H1 (cell line): ENCODE results near the gene MBOAT1. TPM values are rescaled to one million over a fixed set of nuclear protein-coding genes. Genes with fewer than 3 reads are reported as not detected.

Source experiments
- CTCF ChIA-PET: fragments of 300-600 bp; sonication (Branson Sonifier 250); formaldehyde crosslinking; loops from one replicate; lab custom pipeline; 2021; ENCODE audit not compliant: partially characterized antibody; lab: Charles Lee
- POLR2A ChIA-PET: fragments of 300-600 bp; sonication (Branson Sonifier 250); formaldehyde crosslinking; loops from one replicate; lab custom pipeline; 2021; ENCODE audit warnings: inconsistent platforms; ENCODE audit not compliant: partially characterized antibody; lab: Charles Lee
- DNase-seq, 2 experiments: peaks; one replicate each; pipeline versions ENCODE4 v3.0.0 to v3.0.0-alpha.2; 2010 to 2022; ENCODE audit warnings: low spot score in 2 of 2, low read depth in 1 of 2, mixed read lengths in 1 of 2
- FAIRE-seq: peaks from 2 replicates; lab custom pipeline; 2011; peaks lifted over from hg19 to GRCh38; lab: Jason Lieb, UNC
- H2AFZ ChIP-seq: 2 replicates; pipeline ENCODE4 v1.8.1; 2012; ENCODE audit warnings: low read length, inconsistent platforms
- H2AK5ac ChIP-seq: 2 replicates; pipeline ENCODE4 v1.6.1; 2013; ENCODE audit warnings: low read depth, low read length
- H2BK120ac ChIP-seq: replicated peaks from 2 replicates; pipeline ENCODE3; 2013; ENCODE audit warnings: low read depth, low read length, inconsistent platforms
- H2BK12ac ChIP-seq: 2 replicates; pipeline ENCODE4 v1.6.1; 2013; ENCODE audit warnings: low read depth, low read length
- H2BK15ac ChIP-seq: 2 replicates; pipeline ENCODE4 v1.6.1; 2013; ENCODE audit warnings: low read length
- H2BK20ac ChIP-seq: 2 replicates; pipeline ENCODE4 v1.6.1; 2013; ENCODE audit warnings: low read length
- H2BK5ac ChIP-seq: 2 replicates; pipeline ENCODE4 v1.6.1; 2013; ENCODE audit warnings: low read depth, low read length
- H3K14ac ChIP-seq: 2 replicates; pipeline ENCODE4 v1.6.1; 2013; ENCODE audit warnings: inconsistent platforms; ENCODE audit not compliant: insufficient read length
- H3K18ac ChIP-seq: 2 replicates; pipeline ENCODE4 v1.6.1; 2013; ENCODE audit warnings: low read length; ENCODE audit errors: extremely low read depth
- H3K23ac ChIP-seq: 2 replicates; pipeline ENCODE4 v1.6.1; 2013; ENCODE audit warnings: inconsistent platforms; ENCODE audit not compliant: insufficient read length
- H3K23me2 ChIP-seq: 2 replicates; pipeline ENCODE4 v1.6.1; 2013; ENCODE audit warnings: low read depth, low read length
- H3K27ac ChIP-seq: 2 replicates; pipeline ENCODE4 v1.6.1; 2011; ENCODE audit warnings: low read depth, low read length, inconsistent platforms
- H3K27me3 ChIP-seq, 4 experiments: replicated peaks in 1 of 4; 1 replicate in 1 of 4; 2 replicates in 3 of 4; pipeline versions ENCODE4 v1.6.1 to v1.8.1; 2011 to 2013; ENCODE audit warnings: low read length in 3 of 4, mild to moderate bottlenecking in 3 of 4, inconsistent platforms in 2 of 4, mixed read lengths in 2 of 4, moderate library complexity in 1 of 4; ENCODE audit not compliant: control insufficient read depth in 3 of 4, insufficient read depth in 3 of 4; ENCODE audit errors: extremely low read depth in 1 of 4
- H3K36me3 ChIP-seq, 4 experiments: 2 replicates each; pipeline versions ENCODE4 v1.6.1 to v1.8.1; 2011 to 2013; ENCODE audit warnings: mild to moderate bottlenecking in 4 of 4, low read length in 3 of 4, moderate library complexity in 2 of 4, control low read depth in 1 of 4, inconsistent platforms in 1 of 4; ENCODE audit not compliant: insufficient read depth in 4 of 4, control insufficient read depth in 2 of 4
- H3K4ac ChIP-seq: replicated peaks from 2 replicates; pipeline ENCODE3; 2013; ENCODE audit warnings: low read length, low read depth, mixed read lengths, inconsistent platforms; ENCODE audit not compliant: insufficient read length
- H3K4me1 ChIP-seq, 4 experiments: replicated peaks in 1 of 4; 1 replicate in 1 of 4; 2 replicates in 3 of 4; pipeline versions ENCODE4 v1.6.1 to v1.8.1; 2011 to 2013; ENCODE audit warnings: low read length in 3 of 4, inconsistent platforms in 2 of 4, mixed read lengths in 1 of 4; ENCODE audit not compliant: insufficient read depth in 4 of 4, control insufficient read depth in 3 of 4
- H3K4me2 ChIP-seq, 2 experiments: 2 replicates each; pipeline versions ENCODE4 v1.6.1 to v1.8.1; 2011 to 2013; ENCODE audit warnings: low read depth in 2 of 2, low read length in 2 of 2, control low read depth in 1 of 2, inconsistent platforms in 1 of 2, mild to moderate bottlenecking in 1 of 2; ENCODE audit not compliant: insufficient read depth in 1 of 2
- H3K4me3 ChIP-seq, 4 experiments: fragments of 200-600, 300-600 bp in 1 of 4; sonication (generic), shearing (Covaris generic), sonication (Bioruptor Twin) in 1 of 4; 2 replicates each; pipeline versions ENCODE4 v1.5.1 to v1.8.1; 2011 to 2016; ENCODE audit warnings: low read length in 4 of 4, low read depth in 3 of 4, control low read depth in 2 of 4, inconsistent platforms in 2 of 4, mild to moderate bottlenecking in 2 of 4, mixed read lengths in 1 of 4, moderate library complexity in 1 of 4; ENCODE audit not compliant: insufficient read depth in 2 of 4; ENCODE audit errors: extremely low read depth in 1 of 4
- H3K56ac ChIP-seq: replicated peaks from 2 replicates; pipeline ENCODE3; 2013; ENCODE audit warnings: low read depth, mild to moderate bottlenecking, mixed read lengths, low read length, inconsistent platforms; ENCODE audit not compliant: insufficient read length
- H3K79me1 ChIP-seq: 2 replicates; pipeline ENCODE4 v1.6.1; 2013; ENCODE audit warnings: low read depth, low read length, control low read depth
- H3K79me2 ChIP-seq, 2 experiments: 2 replicates each; pipeline versions ENCODE4 v1.6.1 to v1.8.1; 2012 to 2013; ENCODE audit warnings: low read length in 2 of 2, mild to moderate bottlenecking in 2 of 2, inconsistent platforms in 1 of 2; ENCODE audit not compliant: insufficient read depth in 2 of 2, control insufficient read depth in 1 of 2
- H3K9ac ChIP-seq, 4 experiments: replicated peaks in 1 of 4; 1 replicate in 1 of 4; 2 replicates in 3 of 4; pipeline versions ENCODE4 v1.6.1 to v1.8.1; 2011 to 2013; ENCODE audit warnings: low read depth in 3 of 4, low read length in 3 of 4, control low read depth in 2 of 4, mild to moderate bottlenecking in 2 of 4, moderate library complexity in 2 of 4, inconsistent platforms in 1 of 4; ENCODE audit errors: extremely low read depth in 1 of 4
- H3K9me3 ChIP-seq, 2 experiments: 2 replicates each; pipeline versions ENCODE4 v1.6.1 to v1.8.1; 2012 to 2013; ENCODE audit warnings: mild to moderate bottlenecking in 2 of 2, moderate library complexity in 2 of 2, control low read depth in 1 of 2, inconsistent platforms in 1 of 2, low read depth in 1 of 2, low read length in 1 of 2, mixed read lengths in 1 of 2; ENCODE audit not compliant: insufficient read depth in 2 of 2
- H4K20me1 ChIP-seq, 2 experiments: replicated peaks in 1 of 2; 2 replicates each; pipeline versions ENCODE3 to v1.8.1; 2011 to 2013; ENCODE audit warnings: inconsistent platforms in 2 of 2, low read length in 2 of 2, mild to moderate bottlenecking in 1 of 2; ENCODE audit not compliant: insufficient read depth in 2 of 2, control insufficient read depth in 1 of 2
- H4K5ac ChIP-seq: 2 replicates; pipeline ENCODE4 v1.6.1; 2013; ENCODE audit warnings: low read length, low read depth, mixed read lengths, inconsistent platforms; ENCODE audit not compliant: insufficient read length
- H4K8ac ChIP-seq: 2 replicates; pipeline ENCODE4 v1.8.0; 2013; ENCODE audit warnings: mild to moderate bottlenecking, moderate library complexity, low read length, inconsistent platforms; ENCODE audit not compliant: insufficient read depth; ENCODE audit errors: extremely low read depth
- H4K91ac ChIP-seq: replicated peaks from 2 replicates; pipeline ENCODE3; 2013; ENCODE audit warnings: low read length, mixed read lengths, inconsistent platforms; ENCODE audit not compliant: insufficient read length
- BCL11A ChIP-seq, 2 experiments: IDR thresholded peaks; one replicate each; pipeline ENCODE4 v1.6.1; 2011; ENCODE audit warnings: low read depth in 2 of 2, low read length in 2 of 2, mild to moderate bottlenecking in 2 of 2
- EP300 ChIP-seq, 2 experiments: IDR thresholded peaks; 1 replicate in 1 of 2; 2 replicates in 1 of 2; pipeline ENCODE4 v1.6.1; 2011 to 2012; ENCODE audit warnings: low read depth in 2 of 2, low read length in 2 of 2, mild to moderate bottlenecking in 2 of 2, borderline replicate concordance in 1 of 2, inconsistent platforms in 1 of 2, moderate library complexity in 1 of 2
- HDAC2 ChIP-seq, 2 experiments: fragments of 300-600 bp in 1 of 2; sonication (generic) in 1 of 2; IDR thresholded peaks; 2 replicates each; pipeline ENCODE4 v1.6.1; 2011 to 2012; ENCODE audit warnings: low read depth in 2 of 2, low read length in 2 of 2, mild to moderate bottlenecking in 2 of 2, moderate library complexity in 2 of 2, borderline replicate concordance in 1 of 2, inconsistent platforms in 1 of 2
- KDM1A ChIP-seq: fragments of 200-600, 300-600 bp; sonication (generic); IDR thresholded peaks from 2 replicates; pipeline ENCODE4 v1.7.1; 2016; ENCODE audit warnings: mild to moderate bottlenecking, low read length, borderline replicate concordance
- NRF1 ChIP-seq: IDR thresholded peaks from 2 replicates; pipeline ENCODE4 v1.6.1; 2011; ENCODE audit warnings: mild to moderate bottlenecking, low read depth, low read length, improper control_type of control experiment
- POLR2AphosphoS5 ChIP-seq: IDR thresholded peaks from 2 replicates; pipeline ENCODE4 v1.6.1; 2011; ENCODE audit warnings: low read depth, low read length
- POU5F1 ChIP-seq: IDR thresholded peaks from 2 replicates; pipeline ENCODE4 v1.6.1; 2011; ENCODE audit warnings: low read depth, mild to moderate bottlenecking, low read length, moderate library complexity
- RAD21 ChIP-seq, 2 experiments: IDR thresholded peaks in 1 of 2; conservative IDR thresholded peaks in 1 of 2; 2 replicates each; pipeline ENCODE4 v1.6.1; 2011; ENCODE audit warnings: low read depth in 2 of 2, low read length in 2 of 2, improper control_type of control experiment in 1 of 2, inconsistent platforms in 1 of 2, mild to moderate bottlenecking in 1 of 2, moderate library complexity in 1 of 2
- RBBP5 ChIP-seq: IDR thresholded peaks from 2 replicates; pipeline ENCODE4 v1.7.1; 2012; ENCODE audit warnings: low read depth, mild to moderate bottlenecking, inconsistent platforms, low read length, moderate library complexity, borderline replicate concordance
- SIX5 ChIP-seq: IDR thresholded peaks from 2 replicates; pipeline ENCODE4 v1.6.1; 2011; ENCODE audit warnings: mild to moderate bottlenecking, low read depth, low read length
- SP1 ChIP-seq: IDR thresholded peaks from 2 replicates; pipeline ENCODE4 v1.6.1; 2011; ENCODE audit warnings: low read depth, low read length
- SP4 ChIP-seq: IDR thresholded peaks from 2 replicates; pipeline ENCODE4 v1.6.1; 2012; ENCODE audit warnings: low read length, inconsistent platforms
- YY1 ChIP-seq: IDR thresholded peaks from 2 replicates; pipeline ENCODE4 v1.6.1; 2011; ENCODE audit warnings: low read depth, mild to moderate bottlenecking, low read length
- WGBS, 2 experiments: shearing (Covaris generic) in 1 of 2; methylation state at CpG; one replicate each; pipeline versions ENCODE4 v1.1.6 to v1.1.7; 2013 to 2015; ENCODE audit warnings: low lambda C conversion rate in 2 of 2, mixed read lengths in 2 of 2, inconsistent platforms in 1 of 2, low coverage in 1 of 2, missing lambda C conversion rate in 1 of 2; ENCODE audit not compliant: insufficient replicate concordance in 2 of 2, insufficient coverage in 1 of 2, insufficient read length in 1 of 2; ENCODE audit errors: extremely low coverage in 1 of 2, missing lambda C conversion rate in 1 of 2; 5-methylcytosine and 5-hydroxymethylcytosine counted together
- polyA plus RNA-seq, 7 experiments: library from polyadenylated mRNA; depleted of rRNA in 3 of 7; stranded (reverse) in 5 of 7; unstranded in 2 of 7; fragments of >200 nt in 5 of 7; fragments of 200-250 nt in 2 of 7; gene quantifications; 1 replicate in 5 of 7; 2 replicates in 1 of 7; 4 replicates in 1 of 7; pipeline versions ENCODE4 v1.2.1 to v1.2.3, GENCODE V29; 2011 to 2013; ENCODE audit warnings: missing spikeins in 2 of 7, mixed read lengths in 2 of 7
- total RNA-seq: library from RNA; stranded (reverse); fragmentation: NEBNext Ultra II Directional; extraction: Animal tissue kit (Norgen Biotek cat#: 25700); gene quantifications from 2 replicates; pipeline ENCODE4 v1.2.1, GENCODE V29; 2021
- TF ChIP-seq, protein P1 (sequence below): IDR thresholded peaks from 2 replicates; pipeline ENCODE4 v1.6.1; 2012; ENCODE audit warnings: inconsistent platforms

The MBOAT1 gene
- total and polyA plus RNA-seq, 2 of the 8 experiments (the other 6 are each of a cell fraction or from before 2014, with no cell fraction given), result 4.9 to 19.5 TPM

DNA sequence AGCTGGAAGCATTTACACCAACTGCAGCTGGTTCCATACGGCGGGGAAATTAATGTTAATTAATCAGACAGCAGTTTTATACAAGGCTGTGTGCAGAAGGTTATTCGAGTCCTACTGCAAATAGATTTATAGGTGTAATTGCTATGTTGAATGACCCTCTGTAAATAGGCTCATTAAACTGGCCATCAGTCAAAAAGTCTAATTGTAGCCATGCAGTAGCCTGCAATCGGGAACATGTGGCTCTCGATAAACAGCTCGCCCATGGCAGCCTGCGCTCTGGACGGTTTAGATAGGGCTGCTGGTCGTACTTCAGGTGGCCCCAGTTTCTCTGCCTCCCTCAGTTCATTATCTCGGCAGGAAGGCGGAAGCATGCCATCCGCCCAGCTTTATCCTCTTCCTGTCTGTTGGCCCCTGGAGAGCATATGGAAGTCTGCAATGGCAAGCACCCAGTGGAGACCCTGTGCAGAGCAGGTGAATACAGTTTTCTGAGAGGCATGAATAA lies 143.2 kb downstream of the MBOAT1 start:
- FAIRE-seq (no peak), DNase-seq (no peak)
- H3K4me3 ChIP-seq, result no peak overlapping the region
- 91% methylated on average over 12 of the region's 12 CpGs; no CpG with 5 or more reads in 1 of the 2 experiments for WGBS, 2 experiments
- H3K4me1 ChIP-seq, result no peaks in the 10 kb centered on the region
- ChIA-PET POLR2A (no interaction called here), CTCF (interaction anchor here (0.6 to 1.0 kb wide), 3 partner anchors 13 to 1079 kb away, joined by 3 read pairs; no protein-coding TSS in a partner anchor)
- H3K18ac ChIP-seq, result no peak overlapping the region
- H3K27ac ChIP-seq, result no peak overlapping the region
- H3K9ac ChIP-seq, result no peak overlapping the region
- no peak overlapping the region for H2BK5ac ChIP-seq
- H2AK5ac ChIP-seq, result no peak overlapping the region
- H3K36me3 ChIP-seq, result no peaks in the 10 kb centered on the region
- no peak overlapping the region for H3K4ac ChIP-seq
- no peaks in the 10 kb centered on the region for H3K23me2 ChIP-seq
- no peak overlapping the region for H2AFZ ChIP-seq
- H3K27me3 ChIP-seq, result no peaks in the 10 kb centered on the region
- no peaks in the 10 kb centered on the region for H4K20me1 ChIP-seq
- no peak overlapping the region for H3K23ac ChIP-seq
- no peak overlapping the region for H2BK20ac ChIP-seq
- no peak overlapping the region for H2BK15ac ChIP-seq
- peaks cover 3 to 8% of the 10 kb centered on the region in 2 experiments; a peak in 2 of 4 replicates for H3K9me3 ChIP-seq
- H4K8ac ChIP-seq, result no peak overlapping the region
- no peaks in the 10 kb centered on the region for H3K79me2 ChIP-seq
- no peaks in the 10 kb centered on the region for H3K79me1 ChIP-seq
- no peak overlapping the region for H3K14ac ChIP-seq
- no peak overlapping the region for H4K5ac ChIP-seq
- no peak overlapping the region for H3K56ac ChIP-seq
- H3K4me2 ChIP-seq, result no peak overlapping the region
- H4K91ac ChIP-seq, result no peak overlapping the region
- no peak overlapping the region for H2BK120ac ChIP-seq
- H2BK12ac ChIP-seq, result no peak overlapping the region
- TF ChIP-seq RAD21 (IDR thresholded peaks at IDR 0.05 in 1 of 2, conservative IDR thresholded peaks at IDR 0.05 in 1 of 2; ENCODE audit: low read depth in 2 of 2, low read length in 2 of 2) (no peak), HDAC2 (IDR thresholded peaks at IDR 0.05; ENCODE audit: borderline replicate concordance in 1 of 2, low read depth in 2 of 2, low read length in 2 of 2) (no peak), RBBP5 (no peak), POU5F1 (no peak), KDM1A (no peak), NRF1 (no peak), SP4 (no peak), EP300 (IDR thresholded peaks at IDR 0.05; ENCODE audit: borderline replicate concordance in 1 of 2, low read depth in 2 of 2, low read length in 2 of 2) (no peak), BCL11A (IDR thresholded peaks at IDR 0.05; ENCODE audit: low read depth in 2 of 2, low read length in 2 of 2) (no peak), POLR2AphosphoS5 (no peak), YY1 (no peak), SP1 (no peak), SIX5 (no peak)
- TF ChIP-seq, protein P1, sequence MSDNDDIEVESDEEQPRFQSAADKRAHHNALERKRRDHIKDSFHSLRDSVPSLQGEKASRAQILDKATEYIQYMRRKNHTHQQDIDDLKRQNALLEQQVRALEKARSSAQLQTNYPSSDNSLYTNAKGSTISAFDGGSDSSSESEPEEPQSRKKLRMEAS, result no peak
